GM19455 (cell line): ENCODE measurements around the gene ISOC2.
"Not testable (repeated sequence)": the region's sequence is repeated elsewhere in the genome, so short reads cannot be mapped to it uniquely, and the experiment has no call there.

Source experiments
- ATAC-seq: cut with Tn5 transposase; IDR thresholded peaks from one replicate; pipeline ENCODE4 v1.9.1; 2021; ENCODE audit not compliant: unreplicated experiment

Gene ISOC2

DNA sequence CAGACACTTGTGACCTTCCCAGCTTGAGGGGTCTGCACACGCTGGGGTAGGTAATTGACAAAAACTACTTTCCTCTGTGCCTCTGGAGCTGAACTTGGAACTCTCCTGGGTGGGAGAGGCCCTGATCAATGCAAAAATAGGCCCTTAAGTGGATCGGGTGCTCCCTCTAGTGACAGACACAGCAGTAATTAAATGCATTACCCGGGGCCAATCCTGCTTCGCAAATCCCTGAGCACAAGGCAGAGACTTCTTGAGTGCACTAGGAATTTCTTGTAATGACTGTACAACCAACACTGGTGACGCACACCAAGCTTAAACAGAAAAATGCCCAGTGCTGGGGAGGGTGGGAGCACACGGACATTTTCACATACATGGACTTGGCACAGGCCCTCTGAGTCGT lies 43.3 kb downstream of the ISOC2 start:
- no peak for ATAC-seq

DNA sequence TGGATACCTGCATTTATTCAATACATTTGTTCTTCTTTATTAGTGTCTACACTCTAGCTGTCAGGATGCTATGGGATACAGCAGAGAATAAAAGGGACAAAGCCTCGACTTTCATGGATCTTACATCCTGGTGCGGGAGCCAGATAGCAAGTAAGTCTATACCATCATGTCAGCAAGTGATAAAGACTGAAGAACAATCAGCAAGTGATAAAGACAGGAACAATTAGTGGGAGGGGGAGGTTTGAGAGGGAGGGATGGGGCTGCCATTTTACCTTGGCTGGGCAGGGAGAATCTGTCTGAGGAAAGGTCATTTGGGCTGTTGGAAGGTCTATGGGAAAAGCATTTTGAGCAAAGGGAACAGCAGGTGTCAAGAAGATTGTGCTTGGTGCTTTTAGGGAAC lies 51.3 kb downstream of the ISOC2 start:
- no peak for ATAC-seq

DNA sequence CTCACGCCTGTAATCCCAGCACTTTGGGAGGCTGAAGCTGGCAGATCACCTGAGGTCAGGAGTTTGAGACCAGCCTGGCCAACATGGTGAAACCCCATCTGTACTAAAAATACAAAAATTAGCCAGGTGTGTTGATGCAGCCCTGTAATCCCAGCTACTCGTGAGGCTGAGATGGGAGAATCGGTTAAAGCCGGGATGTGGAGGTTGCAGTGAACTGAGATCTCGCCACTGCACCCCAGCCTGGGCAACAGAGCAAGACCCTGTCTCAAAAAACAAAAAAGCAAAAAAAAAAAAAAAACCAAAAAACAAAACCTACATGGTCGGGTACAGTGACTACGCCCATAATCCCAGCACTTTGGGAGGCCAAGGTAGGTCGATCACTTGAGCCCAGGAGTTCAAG lies 52.3 kb downstream of the ISOC2 start:
- ATAC-seq: not testable (repeated sequence)

DNA sequence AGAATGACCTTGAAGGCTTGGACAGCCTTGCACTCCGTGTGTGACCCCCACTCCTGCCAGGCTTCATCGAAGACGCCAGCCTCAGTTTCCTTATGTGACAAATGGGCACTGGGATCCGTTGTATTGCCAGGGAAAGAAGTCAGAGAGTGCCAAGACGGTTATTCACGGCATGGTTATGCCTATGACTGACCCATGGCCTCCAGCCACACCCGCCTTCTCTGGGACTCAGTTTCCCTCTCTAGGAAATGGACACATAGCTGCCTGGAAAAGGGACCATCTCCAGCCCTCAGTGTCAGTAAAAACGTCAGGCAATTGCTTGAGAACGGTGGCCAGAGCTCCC lies 52.9 kb downstream of the ISOC2 start:
- ATAC-seq: no peak

DNA sequence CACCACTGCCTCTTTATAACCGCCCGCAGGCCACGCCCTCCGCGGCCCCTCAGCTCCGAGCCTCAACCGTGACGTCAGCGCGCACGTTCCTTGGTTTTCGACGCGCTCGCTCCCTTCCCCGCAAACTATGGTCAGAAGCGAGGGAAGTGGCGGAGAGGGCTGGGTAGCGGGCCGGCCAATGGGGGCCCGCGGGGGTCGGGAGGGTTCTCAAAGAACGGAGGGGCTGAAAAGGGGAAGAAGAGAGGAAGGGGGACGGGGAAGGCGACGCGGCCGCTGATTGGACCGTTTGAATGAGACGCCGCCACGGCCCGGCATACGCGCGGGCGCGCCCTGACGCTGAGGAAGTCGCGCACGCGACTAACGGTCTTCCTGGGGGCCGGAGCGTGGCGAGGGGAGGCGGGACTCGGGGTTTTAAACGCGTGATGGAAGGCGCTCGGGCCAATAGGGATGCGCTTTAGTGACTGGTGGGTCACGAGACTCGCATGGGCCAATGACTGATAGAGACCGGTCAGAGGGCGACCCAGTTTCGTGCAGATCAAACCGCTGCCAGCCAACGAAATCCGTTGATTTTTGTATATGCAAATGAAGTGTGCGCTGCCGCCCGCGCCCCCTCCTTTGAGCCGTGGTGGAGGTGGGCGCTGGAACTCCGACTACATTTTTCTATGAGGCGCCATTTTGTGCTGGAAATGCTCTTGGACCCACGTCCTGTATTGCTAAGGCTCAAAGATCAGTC lies 53.5 kb downstream of the ISOC2 start:
- peak; percentile 80 for ATAC-seq

DNA sequence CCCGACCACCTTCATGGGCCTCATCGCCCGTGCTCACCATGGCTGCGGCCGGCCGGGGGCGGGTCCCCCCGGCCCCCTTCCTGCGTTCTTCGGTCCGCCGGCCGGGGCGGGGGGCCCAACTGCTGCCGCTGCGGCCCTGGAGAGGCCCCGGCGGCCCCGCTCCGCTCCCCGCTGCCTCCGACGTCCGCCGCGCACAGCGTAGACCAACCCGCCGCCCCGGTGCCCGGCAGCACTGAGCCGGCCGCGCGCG lies 54.0 kb downstream of the ISOC2 start, which contains the start of gene UBE2S:
TSS of gene UBE2S (minus strand) at position 239 of the 250 bp plus-strand sequence. CDS start at position 40, 199 bp downstream.
- ATAC-seq: not testable (repeated sequence)

DNA sequence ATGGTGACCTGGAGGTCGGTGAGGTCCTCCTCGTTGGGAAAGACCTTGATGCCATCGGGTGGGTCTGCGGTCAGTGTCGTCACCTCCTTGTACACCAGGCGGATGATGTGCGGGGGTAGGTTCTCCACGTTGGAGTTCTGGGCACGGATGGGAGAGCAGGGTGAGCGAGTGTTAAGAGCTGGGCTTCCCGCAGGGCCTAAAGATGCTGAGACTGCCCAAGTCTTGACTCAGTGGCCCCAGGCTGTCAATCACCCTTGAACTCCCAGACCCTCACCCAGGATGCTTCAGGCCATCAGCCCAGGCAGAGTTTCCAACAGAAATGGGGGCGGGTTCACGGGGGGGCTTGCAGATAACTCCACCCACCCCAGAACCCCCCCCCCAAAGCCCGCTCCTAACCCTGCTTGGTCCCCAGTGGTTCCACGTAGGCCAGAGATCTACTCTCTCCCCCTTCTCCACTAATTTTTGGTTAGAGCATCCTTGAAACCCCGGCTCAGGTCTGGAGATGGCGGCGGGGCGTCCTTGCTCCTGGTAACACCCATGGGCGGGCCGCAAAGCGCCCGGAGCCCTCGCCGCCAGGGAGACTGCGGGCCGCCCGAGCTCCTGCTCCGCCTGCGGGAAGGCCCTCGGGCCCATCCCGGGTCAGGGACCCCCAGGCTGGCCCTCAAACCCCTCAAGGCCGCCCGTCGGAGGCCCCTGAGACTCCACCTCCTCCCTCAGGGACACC lies 54.5 kb downstream of the ISOC2 start:
- peak; percentile 5 for ATAC-seq

DNA sequence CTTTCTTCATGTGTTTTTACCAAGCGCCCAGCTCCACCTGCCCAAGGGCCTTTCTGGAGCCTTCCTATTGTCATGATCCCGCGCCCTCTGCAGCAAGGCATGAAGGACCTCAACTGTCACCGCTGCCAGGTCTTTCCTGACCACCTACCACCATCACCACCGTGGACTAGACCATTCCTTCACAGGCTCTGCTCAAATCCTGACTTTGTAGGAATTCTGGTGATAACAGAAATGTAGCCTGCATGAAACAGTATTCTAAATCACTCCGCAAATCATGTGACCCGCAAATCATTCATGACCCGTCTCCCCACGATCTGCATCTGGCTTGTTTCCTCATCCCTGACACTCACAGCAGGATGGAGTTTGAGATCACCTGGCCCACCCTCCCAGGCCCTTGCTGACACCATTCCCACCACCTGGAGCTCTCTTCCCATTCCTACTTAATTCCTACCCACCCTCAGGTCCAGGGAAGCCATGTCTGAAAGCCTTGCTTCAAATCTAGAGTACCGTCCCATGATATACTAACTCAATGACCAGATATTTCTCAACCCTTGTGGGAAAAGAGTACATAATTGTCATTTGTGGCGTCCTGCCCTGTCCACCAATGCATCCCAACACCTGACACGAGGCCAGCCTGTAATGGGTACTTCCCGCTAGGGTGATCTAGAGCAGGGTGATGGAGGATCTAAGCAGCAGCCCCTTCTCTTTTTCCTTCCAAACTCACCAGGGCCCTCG lies 55.2 kb downstream of the ISOC2 start:
- no peak for ATAC-seq

DNA sequence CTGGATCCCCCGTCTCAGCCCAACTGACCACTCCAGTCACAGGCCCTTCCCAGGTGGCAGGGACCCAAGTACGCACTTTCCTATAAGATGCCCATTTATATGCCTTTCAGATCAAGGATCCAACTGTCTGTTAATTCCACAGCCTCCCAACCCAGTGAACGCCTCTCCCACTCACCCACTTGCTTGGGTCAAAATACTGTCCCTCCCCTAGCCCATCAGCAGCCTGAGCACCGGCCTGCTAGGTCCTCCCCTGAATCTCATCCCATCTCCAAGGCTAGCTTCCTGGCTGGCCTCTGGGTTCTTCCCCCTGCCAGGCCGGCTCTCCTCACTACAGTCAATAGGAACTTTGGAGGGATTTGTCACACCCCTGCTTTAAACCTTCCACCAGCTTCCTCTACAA lies 55.8 kb downstream of the ISOC2 start:
- ATAC-seq: no peak
